ENCODE measurements around the gene ABCA6. TPM values are rescaled to one million over a fixed set of nuclear protein-coding genes. Genes with fewer than 3 reads are reported as not detected.

ABCA6 gene
- total RNA-seq, 2 donors from 2014 or later: not detected

GRCh38 chr17:69090365-69090764 lies 51.3 kb downstream of the ABCA6 start:
- Histone ChIP-seq H3K9me3 (ENCODE audit: control insufficient read depth, low read length) (no peaks in the 10 kb centered on the region), H3K9ac (ENCODE audit: extremely low read depth, low read length, poor library complexity, severe bottlenecking) (no peak overlapping the region), H3K4me3 (ENCODE audit: low read length) (no peak overlapping the region), H3K27ac (ENCODE audit: low read depth, low read length) (no peak overlapping the region), H3K36me3 (ENCODE audit: control insufficient read depth, insufficient read depth, low read length) (no peaks in the 10 kb centered on the region), H3K4me1 (ENCODE audit: control insufficient read depth, insufficient read depth, low read length) (no peaks in the 10 kb centered on the region), H3K27me3 (ENCODE audit: control insufficient read depth, insufficient read depth, low read length, poor library complexity, severe bottlenecking) (no peaks in the 10 kb centered on the region)
- H3K9me3 Mint-ChIP-seq: no peaks in the 10 kb centered on the region
- no peak overlapping the region for H3K4me3 Mint-ChIP-seq
- no peak for TF ChIP-seq CTCF (conservative IDR thresholded peaks at IDR 0.05)
- DNase-seq: no peak
- H3K36me3 Mint-ChIP-seq (ENCODE audit: low read depth): no peaks in the 10 kb centered on the region
- no peaks in the 10 kb centered on the region for H3K27me3 Mint-ChIP-seq (ENCODE audit: insufficient read depth)
- H3K27ac Mint-ChIP-seq: no peak overlapping the region
- no peaks in the 10 kb centered on the region for H3K4me1 Mint-ChIP-seq
- 90 to 96% methylated on average over 2 to 4 of the region's 4 CpGs for WGBS, 2 experiments (ENCODE audit: insufficient coverage in 1 of 2, insufficient read length in 1 of 2)

GRCh38 chr17:69088643-69089200 lies 53.0 kb downstream of the ABCA6 start:
- WGBS, 2 experiments (ENCODE audit: insufficient coverage in 1 of 2, insufficient read length in 1 of 2): 77 to 85% methylated on average over 3 to 4 of the region's 4 CpGs
- Mint-ChIP-seq H3K4me3 (no peak overlapping the region), H3K4me1 (peaks cover 1% of the 10 kb centered on the region), H3K27me3 (ENCODE audit: insufficient read depth) (peaks cover 6% of the 10 kb centered on the region), H3K36me3 (ENCODE audit: low read depth) (no peaks in the 10 kb centered on the region), H3K27ac (no peak overlapping the region), H3K9me3 (peaks cover 2% of the 10 kb centered on the region)
- Histone ChIP-seq H3K9ac (ENCODE audit: extremely low read depth, low read length, poor library complexity, severe bottlenecking) (no peak overlapping the region), H3K27ac (ENCODE audit: low read depth, low read length) (no peak overlapping the region), H3K4me1 (ENCODE audit: control insufficient read depth, insufficient read depth, low read length) (no peaks in the 10 kb centered on the region), H3K36me3 (ENCODE audit: control insufficient read depth, insufficient read depth, low read length) (no peaks in the 10 kb centered on the region), H3K9me3 (ENCODE audit: control insufficient read depth, low read length) (no peaks in the 10 kb centered on the region), H3K4me3 (ENCODE audit: low read length) (no peak overlapping the region), H3K27me3 (ENCODE audit: control insufficient read depth, insufficient read depth, low read length, poor library complexity, severe bottlenecking) (no peaks in the 10 kb centered on the region)
- TF ChIP-seq CTCF (conservative IDR thresholded peaks at IDR 0.05): no peak
- DNase-seq: no peak

- Histone ChIP-seq H3K27ac (ENCODE audit: low read depth, low read length) (no peak overlapping the region), H3K9ac (ENCODE audit: extremely low read depth, low read length, poor library complexity, severe bottlenecking) (no peak overlapping the region), H3K36me3 (ENCODE audit: control insufficient read depth, insufficient read depth, low read length) (no peaks in the 10 kb centered on the region), H3K4me1 (ENCODE audit: control insufficient read depth, insufficient read depth, low read length) (no peaks in the 10 kb centered on the region), H3K4me3 (ENCODE audit: low read length) (no peak overlapping the region), H3K27me3 (ENCODE audit: control insufficient read depth, insufficient read depth, low read length, poor library complexity, severe bottlenecking) (no peaks in the 10 kb centered on the region), H3K9me3 (ENCODE audit: control insufficient read depth, low read length) (peaks cover 8% of the 10 kb centered on the region)
- H3K4me1 Mint-ChIP-seq: peaks cover 1% of the 10 kb centered on the region
- H3K27me3 Mint-ChIP-seq (ENCODE audit: insufficient read depth): peaks cover 6% of the 10 kb centered on the region
- no peak for TF ChIP-seq CTCF (conservative IDR thresholded peaks at IDR 0.05)
- no peak for DNase-seq
- no peak overlapping the region for H3K27ac Mint-ChIP-seq
- H3K4me3 Mint-ChIP-seq: no peak overlapping the region
- peaks cover 19% of the 10 kb centered on the region for H3K9me3 Mint-ChIP-seq
- 88 to 100% methylated on average over 1 of the region's 1 CpG for WGBS, 2 experiments (ENCODE audit: insufficient coverage in 1 of 2, insufficient read length in 1 of 2)
- no peaks in the 10 kb centered on the region for H3K36me3 Mint-ChIP-seq (ENCODE audit: low read depth)
Observed at GRCh38 chr17:69086641-69087040, 55.1 kb downstream of the ABCA6 start.
